Pancreas (tissue), 10 donors: ENCODE results near the gene COX19. TPM values are rescaled to one million over a fixed set of nuclear protein-coding genes. Genes with fewer than 3 reads are reported as not detected.
A peak's percentile ranks its signal among the peaks of the same experiment; 100 is the strongest.

ENCODE experiments used
- ATAC-seq, 4 donors: fragments of 200-7000 bp; cut with Tn5 transposase; one replicate each; pipeline versions ENCODE4 v1.8.0 to v1.9.1; 2020; ENCODE audit warnings: mild to moderate bottlenecking in 4 of 4, moderate library complexity in 4 of 4
- DNase-seq, 6 donors: peaks; one replicate each; pipeline ENCODE4 v3.0.0-alpha.2; 2020
- FAIRE-seq: peaks from 2 replicates; lab custom pipeline; 2012; peaks lifted over from hg19 to GRCh38; lab: Jason Lieb, UNC
- H3K27ac ChIP-seq, 4 donors: fragments of 200-600 bp; sonication (generic); 1 replicate in 3 of 4; 2 replicates in 1 of 4; pipeline versions ENCODE4 v1.5.0 to v1.8.0; 2020
- H3K27me3 ChIP-seq, 4 donors: fragments of 200-600 bp; one replicate each; pipeline ENCODE4 v1.8.0; 2021
- H3K36me3 ChIP-seq, 3 donors: fragments of 200-600 bp; sonication (generic) in 1 of 3; one replicate each; pipeline versions ENCODE4 v1.5.0 to v1.8.0; 2020 to 2021
- H3K4me1 ChIP-seq, 3 donors: fragments of 200-600 bp; one replicate each; pipeline ENCODE4 v1.8.0; 2021
- H3K4me3 ChIP-seq, 4 donors: fragments of 200-600 bp; sonication (generic) in 2 of 4; one replicate each; pipeline versions ENCODE4 v1.5.0 to v1.8.0; 2020 to 2021
- H3K9me3 ChIP-seq, 4 donors: fragments of 200-600 bp; one replicate each; pipeline ENCODE4 v1.8.0; 2021
- CTCF ChIP-seq, 4 donors: fragments of 200-600 bp; sonication (generic) in 3 of 4; IDR thresholded peaks; one replicate each; pipeline versions ENCODE4 v1.5.0 to v1.8.0; 2021; ENCODE audit warnings: antibody characterized with exemption in 4 of 4
- WGBS, 2 donors: extraction: QIAGEN DNeasy Blood & Tissue Kit; methylation state at CpG; one replicate each; pipeline ENCODE4 v1.1.7; 2013; 5-methylcytosine and 5-hydroxymethylcytosine counted together
- intact Hi-C, 3 donors: fragments of 100-400 bp; cut with DNase I; formaldehyde crosslinking; loops; one replicate each; pipeline versions ENCODE4 v1.11.1 to v1.14.2; 2022
- polyA plus RNA-seq, 2 donors: library from polyadenylated mRNA; stranded (reverse); fragments of 200-250 nt; gene quantifications; one replicate each; pipeline ENCODE4 v1.2.3, GENCODE V29; 2013
- total RNA-seq, 6 donors: library from RNA; stranded (reverse); fragmentation: NEBNext Ultra II Directional in 4 of 6; extraction: Animal tissue kit (Norgen Biotek cat#: 25700) in 4 of 6; gene quantifications; one replicate each; pipeline versions ENCODE4 v1.2.1 to v1.2.4, GENCODE V29; 2021 to 2023
- donor health status: healthy with polysubstance abuse.
- donor health status: DM: no; HTN: no; CAD: no; lungs with moderate emphysema.
- donor health status: DM: no; HTN: no; CAD: no.
- donor health status: control.
- donor health status: control.
- donor health status: Bipolar disorder and iron deficiency.
- donor health status: DM: yes; HTN: yes; CAD: no.
- donor health status: DM: no; HTN: no; CAD: no.
- donor health status: DM: no; HTN: no; CAD: no.
- donor health status: DM: yes; HTN: yes; CAD: no.

The COX19 gene
- total and polyA plus RNA-seq, 8 donors = 4.2 to 9.1 (median 6.4) TPM

GRCh38 chr7:967361-968082 is 7.8 kb downstream of the COX19 start:
- 90 to 93% methylated on average over 39 of the region's 39 CpGs for WGBS, 2 donors
- FAIRE-seq (no peak), DNase-seq (peak in 2 of 6 donors; percentile 20 to 49), ATAC-seq (no peak)
- H3K4me1 ChIP-seq = peaks cover 0 to 7% (median 3%) of the 10 kb centered on the region in 3 donors
- H3K4me3 ChIP-seq = no peak overlapping the region
- peaks cover 0 to 41% (median 28%) of the 10 kb centered on the region in 3 donors for H3K36me3 ChIP-seq
- no peak for TF ChIP-seq CTCF (IDR thresholded peaks at IDR 0.05)
- H3K27me3 ChIP-seq = no peaks in the 10 kb centered on the region
- intact Hi-C loops = no loop called here
- no peaks in the 10 kb centered on the region for H3K9me3 ChIP-seq
- H3K27ac ChIP-seq = no peak overlapping the region

- WGBS, 2 donors = 84 to 88% methylated on average over 22 of the region's 22 CpGs
- H3K36me3 ChIP-seq = peaks cover 0 to 33% (median 24%) of the 10 kb centered on the region in 3 donors
- no peak for ATAC-seq
- no peak overlapping the region for H3K27ac ChIP-seq
- FAIRE-seq = no peak
- no peak overlapping the region for H3K4me3 ChIP-seq
- intact Hi-C loops = no loop called here
- H3K27me3 ChIP-seq = no peaks in the 10 kb centered on the region
- no peak for TF ChIP-seq CTCF (IDR thresholded peaks at IDR 0.05)
- no peaks in the 10 kb centered on the region for H3K9me3 ChIP-seq
- H3K4me1 ChIP-seq = no peaks in the 10 kb centered on the region
- DNase-seq = peak in 3 of 6 donors; percentile 13 to 49 (median 43)
Observed at GRCh38 chr7:966291-967069, 8.9 kb downstream of the COX19 start.

- DNase-seq (peak in 3 of 6 donors; percentile 36 to 67 (median 60)), ATAC-seq (peak in 3 of 4 donors; percentile 34 to 54 (median 43)), FAIRE-seq (no peak)
- intact Hi-C loops = no loop called here
- Histone ChIP-seq H3K4me1 (no peaks in the 10 kb centered on the region), H3K27me3 (no peaks in the 10 kb centered on the region), H3K9me3 (no peaks in the 10 kb centered on the region), H3K36me3 (peaks cover 0 to 33% (median 24%) of the 10 kb centered on the region in 3 donors), H3K4me3 (no peak overlapping the region), H3K27ac (no peak overlapping the region)
- TF ChIP-seq CTCF (IDR thresholded peaks at IDR 0.05) = no peak
- 45 to 50% methylated on average over 27 of the region's 27 CpGs for WGBS, 2 donors
Observed at GRCh38 chr7:964401-965231, 10.7 kb downstream of the COX19 start.

GRCh38 chr7:963236-964078 is 11.9 kb downstream of the COX19 start:
- H3K36me3 ChIP-seq = peaks cover 0 to 21% (median 17%) of the 10 kb centered on the region in 3 donors
- no peak for TF ChIP-seq CTCF (IDR thresholded peaks at IDR 0.05)
- ATAC-seq (peak in 3 of 4 donors; percentile 9 to 23 (median 22)), DNase-seq (peak in 3 of 6 donors; percentile 38 to 68 (median 56)), FAIRE-seq (no peak)
- H3K27ac ChIP-seq = no peak overlapping the region
- H3K4me3 ChIP-seq = no peak overlapping the region
- no peaks in the 10 kb centered on the region for H3K4me1 ChIP-seq
- no peaks in the 10 kb centered on the region for H3K9me3 ChIP-seq
- 21 to 24% methylated on average over 32 to 37 of the region's 37 CpGs for WGBS, 2 donors
- intact Hi-C loops = no loop called here
- H3K27me3 ChIP-seq = no peaks in the 10 kb centered on the region
